Heart left ventricle (tissue), 13 donors: ENCODE data around the gene MACROH2A1.

Source experiments
- POLR2A ChIP-seq, 2 donors: fragments of 450-650 bp; IDR thresholded peaks; one replicate each; pipeline ENCODE4 v1.6.1; 2017; ENCODE audit warnings: antibody characterized with exemption in 2 of 2, mild to moderate bottlenecking in 2 of 2, moderate library complexity in 2 of 2
- TF ChIP-seq, protein P1 (sequence below), 12 donors: fragments of 200-600 bp; sonication (generic) in 4 of 12; IDR thresholded peaks; one replicate each; pipeline versions ENCODE4 v1.5.0 to v1.8.0; 2018 to 2022; ENCODE audit warnings: antibody characterized with exemption in 12 of 12, mild to moderate bottlenecking in 5 of 12
- donor health status: ischemic (EF 13 %, LVEDD 7.1; RV severe dilation, severe dysfunction).
- donor health status: DM: no; HTN: yes; CAD: no.
- donor health status: DM: no; HTN: no; CAD: no.
- donor health status: ischemic (EF 25% LVEDD 6.9; RV normal size, moderate dysfunction).
- donor health status: ischemic (EF 25% LVEDD 5.7; RV mildly dilated, moderate dysfunction).
- donor health status: ischemic (EF 35%, LVEDD 5.7; RV mildly dilated, moderate dysfunction).
- donor health status: nonischemic (EF 11% LVEDD 7.7; RV severe dilation, severe dysfunction).
- donor health status: DM: yes; HTN: yes; CAD: no.
- donor health status: PGD.
- donor health status: ischemic (EF 29% LVEDD 5.4; RV normal size, mild dysfunction).
- donor health status: nonischemic (EF 23%, LVEDD 6.1; RV moderate dilation, normal function).

DNA sequence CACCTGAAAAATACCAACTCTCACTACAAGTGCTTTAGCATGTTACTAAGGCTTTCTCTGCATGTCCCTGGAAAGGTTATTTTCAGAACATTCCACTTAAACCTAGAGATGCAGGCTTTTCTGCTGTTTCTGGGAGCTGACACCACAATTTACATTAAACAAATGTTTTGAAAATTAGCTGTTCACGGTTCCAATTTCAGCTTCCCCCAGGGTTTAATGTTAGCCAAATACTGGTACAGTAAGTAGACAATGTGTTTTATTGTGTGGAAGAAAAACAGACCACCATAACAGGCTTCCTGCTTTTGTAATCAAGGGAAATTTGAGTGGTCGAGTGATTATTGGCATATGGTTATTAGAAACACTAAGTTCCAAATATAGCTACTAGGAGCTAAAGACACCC is 32.0 kb downstream of the MACROH2A1 start:
- TF ChIP-seq, protein P1, sequence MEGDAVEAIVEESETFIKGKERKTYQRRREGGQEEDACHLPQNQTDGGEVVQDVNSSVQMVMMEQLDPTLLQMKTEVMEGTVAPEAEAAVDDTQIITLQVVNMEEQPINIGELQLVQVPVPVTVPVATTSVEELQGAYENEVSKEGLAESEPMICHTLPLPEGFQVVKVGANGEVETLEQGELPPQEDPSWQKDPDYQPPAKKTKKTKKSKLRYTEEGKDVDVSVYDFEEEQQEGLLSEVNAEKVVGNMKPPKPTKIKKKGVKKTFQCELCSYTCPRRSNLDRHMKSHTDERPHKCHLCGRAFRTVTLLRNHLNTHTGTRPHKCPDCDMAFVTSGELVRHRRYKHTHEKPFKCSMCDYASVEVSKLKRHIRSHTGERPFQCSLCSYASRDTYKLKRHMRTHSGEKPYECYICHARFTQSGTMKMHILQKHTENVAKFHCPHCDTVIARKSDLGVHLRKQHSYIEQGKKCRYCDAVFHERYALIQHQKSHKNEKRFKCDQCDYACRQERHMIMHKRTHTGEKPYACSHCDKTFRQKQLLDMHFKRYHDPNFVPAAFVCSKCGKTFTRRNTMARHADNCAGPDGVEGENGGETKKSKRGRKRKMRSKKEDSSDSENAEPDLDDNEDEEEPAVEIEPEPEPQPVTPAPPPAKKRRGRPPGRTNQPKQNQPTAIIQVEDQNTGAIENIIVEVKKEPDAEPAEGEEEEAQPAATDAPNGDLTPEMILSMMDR (IDR thresholded peaks at IDR 0.05), result no peak
- no peak for TF ChIP-seq POLR2A (IDR thresholded peaks at IDR 0.05)
